IMR-90 (cell line): ENCODE results near the gene ABCC8. TPM values are rescaled to one million over a fixed set of nuclear protein-coding genes. Genes with fewer than 3 reads are reported as not detected.

Experiments
- ATAC-seq: fragments of 200-7000 bp; cut with Tn5 transposase; 2 replicates; pipeline ENCODE4 v1.9.1; 2020; ENCODE audit warnings: low read depth, mild to moderate bottlenecking, moderate library complexity
- BruUV-seq: library from RNA; stranded (reverse); fragments of 400-500 nt; replicated peaks from 2 replicates; lab custom pipeline; 2021; lab: Mats Ljungman, UMichigan
- CTCF ChIA-PET: fragments of 300-600 bp; formaldehyde crosslinking; extraction: SDS; loops from one replicate; lab custom pipeline; 2021; ENCODE audit warnings: antibody characterized with exemption; lab: Yijun Ruan, JAX
- POLR2A ChIA-PET: fragments of 300-600 bp; sonication (Branson Sonifier 250); formaldehyde crosslinking; loops from one replicate; lab custom pipeline; 2022; ENCODE audit warnings: antibody characterized with exemption; ENCODE audit not compliant: unreplicated experiment; lab: Charles Lee
- DNase-seq: peaks from one replicate; pipeline ENCODE4 v3.0.0; 2013
- H2AFZ ChIP-seq: replicated peaks from 2 replicates; pipeline ENCODE3; 2013; ENCODE audit warnings: low read length, mild to moderate bottlenecking; ENCODE audit not compliant: poor library complexity
- H2AK5ac ChIP-seq: 2 replicates; pipeline ENCODE4 v1.6.1; 2013; ENCODE audit warnings: low read depth, low read length, inconsistent platforms
- H2AK9ac ChIP-seq: replicated peaks from 2 replicates; pipeline ENCODE3; 2013; ENCODE audit warnings: mild to moderate bottlenecking, low read depth, low read length, moderate library complexity; ENCODE audit not compliant: poor library complexity
- H2BK120ac ChIP-seq: 2 replicates; pipeline ENCODE4 v1.6.1; 2013; ENCODE audit warnings: low read depth, low read length, inconsistent platforms
- H2BK15ac ChIP-seq: 3 replicates; pipeline ENCODE4 v1.6.1; 2013; ENCODE audit warnings: low read depth, low read length, inconsistent platforms
- H2BK20ac ChIP-seq: 2 replicates; pipeline ENCODE4 v1.6.1; 2013; ENCODE audit warnings: low read depth, mild to moderate bottlenecking, inconsistent platforms, low read length, moderate library complexity
- H2BK5ac ChIP-seq: 2 replicates; pipeline ENCODE4 v1.6.1; 2013; ENCODE audit warnings: mild to moderate bottlenecking, low read depth, low read length, inconsistent platforms; ENCODE audit not compliant: poor library complexity, severe bottlenecking
- H3K14ac ChIP-seq: replicated peaks from 2 replicates; pipeline ENCODE4 v1.6.1; 2013; ENCODE audit warnings: low read depth, low read length, inconsistent platforms
- H3K18ac ChIP-seq: 2 replicates; pipeline ENCODE4 v1.6.1; 2013; ENCODE audit warnings: low read depth, low read length, control low read depth
- H3K23ac ChIP-seq: 2 replicates; pipeline ENCODE4 v1.6.1; 2013; ENCODE audit warnings: low read depth, low read length, inconsistent platforms
- H3K27ac ChIP-seq: 2 replicates; pipeline ENCODE4 v1.5.1; 2013; ENCODE audit warnings: mild to moderate bottlenecking, control low read depth, low read length; ENCODE audit not compliant: insufficient read depth
- H3K27me3 ChIP-seq: 2 replicates; pipeline ENCODE4 v1.6.1; 2013; ENCODE audit warnings: low read length; ENCODE audit not compliant: control insufficient read depth, insufficient read depth
- H3K36me3 ChIP-seq: 2 replicates; pipeline ENCODE4 v1.6.1; 2013; ENCODE audit warnings: low read length, mixed read lengths; ENCODE audit not compliant: control insufficient read depth, insufficient read depth
- H3K4ac ChIP-seq: 2 replicates; pipeline ENCODE4 v1.6.1; 2013; ENCODE audit warnings: low read depth, low read length, inconsistent platforms
- H3K4me1 ChIP-seq: 2 replicates; pipeline ENCODE4 v1.6.1; 2013; ENCODE audit warnings: low read length, mixed read lengths; ENCODE audit not compliant: control insufficient read depth, insufficient read depth
- H3K4me2 ChIP-seq: 2 replicates; pipeline ENCODE4 v1.6.1; 2013; ENCODE audit warnings: low read depth, mild to moderate bottlenecking, control low read depth, low read length, moderate library complexity
- H3K4me3 ChIP-seq: 2 replicates; pipeline ENCODE4 v1.5.1; 2013; ENCODE audit warnings: low read depth, mild to moderate bottlenecking, control low read depth, low read length, moderate library complexity; ENCODE audit not compliant: insufficient read depth
- H3K56ac ChIP-seq: 2 replicates; pipeline ENCODE4 v1.6.1; 2013; ENCODE audit warnings: low read length, inconsistent platforms; ENCODE audit not compliant: insufficient read depth; ENCODE audit errors: extremely low read depth
- H3K79me1 ChIP-seq, 2 experiments: 2 replicates each; pipeline ENCODE4 v1.6.1; 2013; ENCODE audit warnings: low read length in 2 of 2, inconsistent platforms in 1 of 2, low read depth in 1 of 2
- H3K9ac ChIP-seq: 2 replicates; pipeline ENCODE4 v1.6.1; 2013; ENCODE audit warnings: low read depth, low read length, control low read depth
- H3K9me1 ChIP-seq: 2 replicates; pipeline ENCODE4 v1.6.1; 2013; ENCODE audit warnings: low read length, inconsistent platforms; ENCODE audit not compliant: insufficient read depth
- H3K9me3 ChIP-seq: 2 replicates; pipeline ENCODE4 v1.6.1; 2013; ENCODE audit warnings: low read length; ENCODE audit not compliant: control insufficient read depth, insufficient read depth
- H4K20me1 ChIP-seq: 2 replicates; pipeline ENCODE4 v1.6.1; 2013; ENCODE audit warnings: low read length, inconsistent platforms; ENCODE audit not compliant: insufficient read depth
- H4K5ac ChIP-seq: 2 replicates; pipeline ENCODE4 v1.6.1; 2013; ENCODE audit warnings: mild to moderate bottlenecking, low read depth, low read length, control low read depth
- H4K8ac ChIP-seq, 2 experiments: 2 replicates each; pipeline ENCODE4 v1.6.1; 2013; ENCODE audit warnings: low read depth in 2 of 2, low read length in 2 of 2, control low read depth in 1 of 2, inconsistent platforms in 1 of 2
- H4K91ac ChIP-seq: 2 replicates; pipeline ENCODE4 v1.6.1; 2013; ENCODE audit warnings: low read depth, low read length, inconsistent platforms; ENCODE audit not compliant: insufficient read depth
- FOS ChIP-seq: fragments of 150-350 bp; IDR thresholded peaks from 2 replicates; pipeline ENCODE4 v1.6.1; 2016; ENCODE audit warnings: low read depth, low read length
- MAFK ChIP-seq: IDR thresholded peaks from 2 replicates; pipeline ENCODE4 v1.6.1; 2012; ENCODE audit warnings: low read depth, low read length, improper control_type of control experiment
- MXI1 ChIP-seq: IDR thresholded peaks from 2 replicates; pipeline ENCODE4 v1.6.1; 2012; ENCODE audit warnings: low read depth, mild to moderate bottlenecking, low read length, moderate library complexity, borderline replicate concordance
- RAD21 ChIP-seq: IDR thresholded peaks from 2 replicates; pipeline ENCODE4 v1.6.1; 2012; ENCODE audit warnings: low read length, improper control_type of control experiment
- WGBS, 2 experiments: methylation state at CpG; one replicate each; pipeline versions ENCODE4 v1.1.5 to v1.1.7; 2013; ENCODE audit warnings: missing lambda C conversion rate in 2 of 2; ENCODE audit not compliant: insufficient read length in 1 of 2; ENCODE audit errors: extremely low coverage in 2 of 2; 5-methylcytosine and 5-hydroxymethylcytosine counted together
- dilution Hi-C: fragments of 300-500 bp; cut with HindIII; formaldehyde crosslinking; loops from one replicate; pipeline ENCODE4 v1.14.3; 2018; ENCODE audit warnings: low sequenced_read_pairs; ENCODE audit not compliant: unreplicated experiment
- in situ Hi-C: fragments of 300-500 bp; cut with MboI; formaldehyde crosslinking; loops from 3 replicates; pipeline ENCODE4 v1.14.3; 2019; ENCODE audit warnings: low sequenced_read_pairs, inconsistent platforms, mixed read lengths
- intact Hi-C: fragments of 100-400 bp; cut with micrococcal nuclease; formaldehyde crosslinking; loops from 2 replicates; pipeline ENCODE4 v1.10.0; 2022
- polyA plus RNA-seq, 3 experiments: library from polyadenylated mRNA; depleted of rRNA; stranded (reverse); fragments of >200 nt; gene quantifications; 2 replicates each; pipeline ENCODE4 v1.2.3, GENCODE V29; 2012; ENCODE audit warnings: low replicate concordance in 1 of 3
- total RNA-seq: library from RNA; depleted of rRNA; stranded (reverse); fragments of >200 nt; gene quantifications from 2 replicates; pipeline ENCODE4 v1.2.3, GENCODE V29; 2012

The ABCC8 gene
- total and polyA plus RNA-seq, 2 of the 4 experiments (the other 2 are of a cell fraction), result not detected

GRCh38 chr11:17431139-17431538 lies 45.5 kb downstream of the ABCC8 start:
- H3K27me3 ChIP-seq, result peaks cover 16% of the 10 kb centered on the region

More at GRCh38 chr11:17431139-17431538, 45.5 kb downstream of the ABCC8 start:
- no peaks in the 10 kb centered on the region for H3K9me3 ChIP-seq
- H2BK120ac ChIP-seq, result no peak overlapping the region
- no peaks in the 10 kb centered on the region for H3K79me1 ChIP-seq
- no peak overlapping the region for H3K14ac ChIP-seq
- H3K18ac ChIP-seq, result no peak overlapping the region
- 28% methylated on average over 4 of the region's 8 CpGs; no CpG with 5 or more reads in 1 of the 2 experiments for WGBS, 2 experiments
- CTCF ChIA-PET, result no interaction called here
- H2BK15ac ChIP-seq, result no peak overlapping the region
- intact Hi-C loops, result no loop called here
- H3K27ac ChIP-seq, result no peak overlapping the region
- no peak overlapping the region for H3K4me2 ChIP-seq
- no peak overlapping the region for H3K9ac ChIP-seq
- no peak overlapping the region for H3K4ac ChIP-seq
- H4K5ac ChIP-seq, result no peak overlapping the region
- ATAC-seq (no peak), DNase-seq (no peak)
- H3K9me1 ChIP-seq, result no peaks in the 10 kb centered on the region
- POLR2A ChIA-PET, result no interaction called here
- TF ChIP-seq RAD21 (no peak), MXI1 (no peak), MAFK (no peak), FOS (no peak)
- H2AK5ac ChIP-seq, result no peak overlapping the region
- no peak overlapping the region for H2BK5ac ChIP-seq
- no peaks in the 10 kb centered on the region for H3K36me3 ChIP-seq
- H3K23ac ChIP-seq, result no peak overlapping the region
- no TSS peak for BruUV-seq
- in situ Hi-C loops, result no loop called here
- H3K4me1 ChIP-seq, result no peaks in the 10 kb centered on the region
- no peak overlapping the region for H2BK20ac ChIP-seq
- H4K20me1 ChIP-seq, result no peaks in the 10 kb centered on the region
- no peak overlapping the region for H2AFZ ChIP-seq
- dilution Hi-C loops, result no loop called here
- H4K8ac ChIP-seq, result no peak overlapping the region
- H4K91ac ChIP-seq, result no peak overlapping the region
- no peak overlapping the region for H3K4me3 ChIP-seq
- H2AK9ac ChIP-seq, result no peak overlapping the region
- H3K56ac ChIP-seq, result no peak overlapping the region
